Measurements from ENCODE around the gene FCRLA.

- TF ChIP-seq CTCF (IDR thresholded peaks at IDR 0.05) (no peak), POLR2A (IDR thresholded peaks at IDR 0.05) (no peak)
These were observed 2.3 kb downstream of the FCRLA start for GRCh38 chr1:161709373-161709772.

Measured in gastroesophageal sphincter (tissue), 3 donors.